Neural crest cell (in vitro differentiated cells): ENCODE data around the gene D2HGDH. TPM values are rescaled to one million over a fixed set of nuclear protein-coding genes. Genes with fewer than 3 reads are reported as not detected.

Experiments
- DNase-seq: peaks from one replicate; pipeline ENCODE4 v3.0.0; 2021; ENCODE audit warnings: low read depth, mixed read lengths, low spot score
- H3K27ac Mint-ChIP-seq: one replicate; pipeline ENCODE4 v1.8.0; 2021; ENCODE audit warnings: mild to moderate bottlenecking, mixed read lengths; ENCODE audit not compliant: unreplicated experiment
- H3K27me3 Mint-ChIP-seq: 2 replicates; pipeline ENCODE4 v1.8.0; 2021; ENCODE audit warnings: low read depth, mild to moderate bottlenecking, mixed read lengths
- H3K36me3 Mint-ChIP-seq: 2 replicates; pipeline ENCODE4 v1.8.0; 2021; ENCODE audit warnings: low read depth, mild to moderate bottlenecking, mixed read lengths
- H3K4me1 Mint-ChIP-seq: 2 replicates; pipeline ENCODE4 v1.8.0; 2021; ENCODE audit warnings: mixed read lengths
- H3K4me3 Mint-ChIP-seq: one replicate; pipeline ENCODE4 v1.8.0; 2021; ENCODE audit warnings: mild to moderate bottlenecking, mixed read lengths
- H3K9me3 Mint-ChIP-seq: 2 replicates; pipeline ENCODE4 v1.8.0; 2021; ENCODE audit warnings: mixed read lengths
- total RNA-seq: library from RNA; stranded (reverse); gene quantifications from 2 replicates; pipeline ENCODE4 v1.2.1, GENCODE V29; 2021
- TF ChIP-seq, protein P1 (sequence below): fragments of 200-600 bp; sonication (generic); conservative IDR thresholded peaks from 2 replicates; pipeline ENCODE4 v1.5.0; 2021; ENCODE audit warnings: antibody characterized with exemption, mild to moderate bottlenecking

The D2HGDH gene
- total RNA-seq, 1 donor from 2014 or later = 17.7 TPM

DNA sequence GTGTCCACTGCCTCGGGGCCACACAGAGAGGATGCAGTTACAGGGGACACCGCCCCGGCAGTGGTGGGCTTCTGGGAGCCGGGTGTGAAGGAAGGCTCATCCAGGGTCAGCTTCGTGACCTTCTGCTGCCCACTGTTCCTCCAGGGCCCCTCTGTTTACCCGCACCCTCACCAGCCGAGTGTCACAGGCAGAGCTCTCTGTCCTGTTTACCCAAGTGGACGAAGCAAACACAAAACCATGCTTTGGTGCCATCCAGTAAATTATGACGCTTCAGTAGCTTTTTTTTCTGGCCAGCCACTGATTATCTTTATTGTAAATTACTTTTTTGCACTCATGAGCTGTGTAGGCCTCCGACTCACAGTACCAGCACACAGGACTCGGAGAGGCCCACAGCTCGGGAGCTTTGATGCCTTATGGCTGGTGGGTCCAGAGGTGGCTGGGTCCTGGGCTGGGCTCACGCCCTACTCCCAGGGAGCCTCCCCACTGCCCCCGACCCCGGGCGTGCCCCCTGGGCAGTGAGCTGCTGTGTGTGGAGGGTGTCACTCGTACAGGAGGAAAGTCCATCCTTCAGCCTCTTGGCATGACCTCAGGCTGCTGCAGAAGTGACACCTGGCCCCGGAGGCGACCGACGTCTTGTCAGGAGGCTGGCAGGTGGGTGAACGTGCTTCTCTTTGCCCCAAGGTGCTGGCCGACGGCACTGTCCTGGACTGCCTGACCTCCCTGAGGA, 9.8 kb downstream of the D2HGDH start:
- Mint-ChIP-seq H3K9me3 (peaks cover 4% of the 10 kb centered on the region), H3K4me3 (no peak overlapping the region), H3K4me1 (no peaks in the 10 kb centered on the region), H3K36me3 (peaks cover 15% of the 10 kb centered on the region), H3K27ac (no peak overlapping the region), H3K27me3 (no peaks in the 10 kb centered on the region)
- TF ChIP-seq, protein P1, sequence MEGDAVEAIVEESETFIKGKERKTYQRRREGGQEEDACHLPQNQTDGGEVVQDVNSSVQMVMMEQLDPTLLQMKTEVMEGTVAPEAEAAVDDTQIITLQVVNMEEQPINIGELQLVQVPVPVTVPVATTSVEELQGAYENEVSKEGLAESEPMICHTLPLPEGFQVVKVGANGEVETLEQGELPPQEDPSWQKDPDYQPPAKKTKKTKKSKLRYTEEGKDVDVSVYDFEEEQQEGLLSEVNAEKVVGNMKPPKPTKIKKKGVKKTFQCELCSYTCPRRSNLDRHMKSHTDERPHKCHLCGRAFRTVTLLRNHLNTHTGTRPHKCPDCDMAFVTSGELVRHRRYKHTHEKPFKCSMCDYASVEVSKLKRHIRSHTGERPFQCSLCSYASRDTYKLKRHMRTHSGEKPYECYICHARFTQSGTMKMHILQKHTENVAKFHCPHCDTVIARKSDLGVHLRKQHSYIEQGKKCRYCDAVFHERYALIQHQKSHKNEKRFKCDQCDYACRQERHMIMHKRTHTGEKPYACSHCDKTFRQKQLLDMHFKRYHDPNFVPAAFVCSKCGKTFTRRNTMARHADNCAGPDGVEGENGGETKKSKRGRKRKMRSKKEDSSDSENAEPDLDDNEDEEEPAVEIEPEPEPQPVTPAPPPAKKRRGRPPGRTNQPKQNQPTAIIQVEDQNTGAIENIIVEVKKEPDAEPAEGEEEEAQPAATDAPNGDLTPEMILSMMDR = no peak
- no peak for DNase-seq

DNA sequence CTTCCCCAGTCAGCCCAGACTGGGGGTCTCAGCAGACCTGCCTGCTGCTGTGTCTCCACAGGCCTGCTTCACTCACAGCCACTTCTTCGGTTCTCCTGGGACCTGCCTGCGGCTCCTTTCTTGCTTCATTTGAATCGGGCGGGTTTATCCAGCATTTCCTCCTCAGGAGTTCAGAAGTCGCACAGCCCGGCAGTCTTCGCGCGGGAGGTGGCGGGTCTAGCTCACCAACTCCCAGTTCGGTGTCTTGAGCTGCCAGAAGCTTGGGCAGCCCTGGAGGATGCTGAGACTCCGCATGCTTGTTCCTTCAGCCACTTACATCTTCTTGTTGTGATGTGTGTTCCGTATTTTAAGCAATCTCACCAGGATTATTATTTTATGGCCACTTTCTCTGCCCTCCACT, 10.8 kb downstream of the D2HGDH start:
- Mint-ChIP-seq H3K4me3 (no peak overlapping the region), H3K9me3 (peaks cover 4% of the 10 kb centered on the region), H3K4me1 (no peaks in the 10 kb centered on the region), H3K27me3 (no peaks in the 10 kb centered on the region), H3K27ac (no peak overlapping the region), H3K36me3 (peaks cover 17% of the 10 kb centered on the region)
- no peak for DNase-seq
- TF ChIP-seq, protein P1 = no peak

DNA sequence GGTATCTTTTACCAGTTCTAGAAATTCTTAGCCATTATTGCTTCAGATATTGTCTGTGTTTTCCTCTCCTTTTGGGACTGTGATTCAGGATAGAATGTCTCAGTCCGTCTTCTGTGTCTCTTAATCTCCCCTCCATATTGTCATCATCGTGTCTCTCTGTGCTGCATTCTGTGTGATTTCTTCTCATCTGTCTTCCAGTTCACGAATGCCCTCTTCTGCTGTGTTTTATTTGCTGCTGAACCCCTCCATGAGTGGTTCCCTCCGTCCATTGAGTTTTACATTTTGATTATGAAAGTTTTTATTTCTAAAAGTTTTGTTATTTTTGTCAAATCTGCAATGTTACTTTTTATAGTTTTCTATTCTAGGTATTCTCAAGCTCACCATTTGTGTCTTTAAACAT, 11.7 kb downstream of the D2HGDH start:
- Mint-ChIP-seq H3K4me3 (no peak overlapping the region), H3K9me3 (peaks cover 4% of the 10 kb centered on the region), H3K27ac (no peak overlapping the region), H3K36me3 (peaks cover 17% of the 10 kb centered on the region), H3K27me3 (no peaks in the 10 kb centered on the region), H3K4me1 (no peaks in the 10 kb centered on the region)
- TF ChIP-seq, protein P1 = no peak
- no peak for DNase-seq

DNA sequence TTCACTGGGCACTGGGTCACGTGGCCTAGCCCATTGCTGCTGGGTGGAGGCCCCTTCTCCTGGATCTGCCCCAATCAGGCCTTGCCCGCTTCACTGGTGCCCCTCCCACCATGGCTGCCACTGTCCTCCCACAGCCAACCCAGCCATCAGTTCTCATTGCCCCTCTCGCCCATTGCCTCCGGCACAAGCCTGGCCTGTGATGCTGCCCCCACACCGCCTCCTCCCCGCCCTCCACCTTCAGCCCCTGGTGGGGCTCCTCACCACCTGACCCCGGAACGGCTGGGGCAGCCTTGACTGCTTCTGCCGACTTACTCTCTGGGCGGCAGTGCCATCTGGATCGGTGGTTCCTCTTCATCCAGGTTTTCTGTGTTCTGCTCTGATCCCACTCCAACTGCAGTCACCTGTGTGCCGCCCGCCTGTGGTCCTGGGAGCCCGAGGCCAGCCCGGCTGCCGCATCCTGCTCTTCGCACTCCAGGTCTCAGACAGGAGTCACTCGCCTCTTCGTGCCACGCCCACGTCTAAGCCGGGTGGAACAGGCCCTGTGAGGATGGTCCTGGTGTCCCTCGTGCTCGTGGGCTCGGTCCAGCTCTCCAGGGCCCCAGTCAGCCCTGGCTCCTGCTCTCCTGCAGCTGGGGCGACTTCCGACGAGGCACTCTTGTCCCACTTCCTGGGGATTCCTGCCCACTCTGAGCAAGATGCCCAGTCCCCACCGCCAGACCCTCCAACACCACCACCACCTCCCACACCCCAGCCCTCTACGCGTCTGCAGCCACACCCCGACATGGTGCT, 14.2 kb downstream of the D2HGDH start:
- Mint-ChIP-seq H3K27ac (no peak overlapping the region), H3K9me3 (peaks cover 4% of the 10 kb centered on the region), H3K27me3 (no peaks in the 10 kb centered on the region), H3K4me1 (no peaks in the 10 kb centered on the region), H3K4me3 (no peak overlapping the region), H3K36me3 (peaks cover 17% of the 10 kb centered on the region)
- TF ChIP-seq, protein P1 = no peak
- DNase-seq = no peak

DNA sequence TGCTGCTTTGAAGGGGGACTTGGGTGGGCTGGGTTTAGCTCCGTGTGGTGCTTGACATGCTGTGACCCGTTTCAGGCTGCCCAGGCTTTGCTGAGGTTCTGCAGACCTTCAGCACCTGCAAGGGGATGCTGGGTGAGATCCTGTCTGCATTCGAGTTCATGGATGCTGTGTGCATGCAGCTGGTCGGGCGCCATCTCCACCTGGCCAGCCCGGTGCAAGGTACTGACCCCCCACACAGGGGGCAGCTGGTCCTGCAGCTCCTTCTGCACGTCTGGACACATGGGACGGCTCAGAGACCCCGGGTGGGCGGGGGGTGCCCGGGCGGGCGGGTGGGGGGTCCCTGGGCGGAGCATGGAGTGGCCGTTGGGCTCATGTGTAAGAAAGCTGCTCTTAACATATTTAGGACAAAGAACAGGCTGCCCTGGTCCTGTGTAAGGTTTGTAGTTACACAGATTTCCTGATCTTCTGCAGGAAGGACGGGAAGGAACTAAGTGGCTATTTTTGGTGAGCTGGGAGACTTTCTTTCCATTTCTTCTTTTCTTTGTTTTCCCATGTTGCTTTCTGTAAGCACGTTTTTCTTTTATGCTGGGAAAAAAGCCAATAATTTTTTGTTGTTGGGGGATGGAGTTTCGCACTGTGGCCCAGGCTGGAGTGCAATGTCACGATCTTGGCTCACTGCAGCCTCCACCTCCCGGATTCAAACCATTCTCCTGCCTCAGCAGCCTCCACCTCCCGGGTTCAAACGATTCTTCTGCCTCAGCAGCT, 15.8 kb downstream of the D2HGDH start:
- TF ChIP-seq, protein P1 = no peak
- H3K9me3 Mint-ChIP-seq = peaks cover 4% of the 10 kb centered on the region
- no peak overlapping the region for H3K27ac Mint-ChIP-seq
- no peaks in the 10 kb centered on the region for H3K4me1 Mint-ChIP-seq
- H3K4me3 Mint-ChIP-seq = no peak overlapping the region
- DNase-seq = no peak
- peaks cover 16% of the 10 kb centered on the region for H3K36me3 Mint-ChIP-seq
- no peaks in the 10 kb centered on the region for H3K27me3 Mint-ChIP-seq
